Effector CD4-positive, alpha-beta T cell (primary cell): ENCODE data around the gene FANCI.
"Not testable (repeated sequence)": the region's sequence is repeated elsewhere in the genome, so short reads cannot be mapped to it uniquely, and the experiment has no call there.

ENCODE experiments used
- DNase-seq: peaks from one replicate; pipeline ENCODE4 v3.0.0-alpha.2; 2020

The FANCI gene

DNA sequence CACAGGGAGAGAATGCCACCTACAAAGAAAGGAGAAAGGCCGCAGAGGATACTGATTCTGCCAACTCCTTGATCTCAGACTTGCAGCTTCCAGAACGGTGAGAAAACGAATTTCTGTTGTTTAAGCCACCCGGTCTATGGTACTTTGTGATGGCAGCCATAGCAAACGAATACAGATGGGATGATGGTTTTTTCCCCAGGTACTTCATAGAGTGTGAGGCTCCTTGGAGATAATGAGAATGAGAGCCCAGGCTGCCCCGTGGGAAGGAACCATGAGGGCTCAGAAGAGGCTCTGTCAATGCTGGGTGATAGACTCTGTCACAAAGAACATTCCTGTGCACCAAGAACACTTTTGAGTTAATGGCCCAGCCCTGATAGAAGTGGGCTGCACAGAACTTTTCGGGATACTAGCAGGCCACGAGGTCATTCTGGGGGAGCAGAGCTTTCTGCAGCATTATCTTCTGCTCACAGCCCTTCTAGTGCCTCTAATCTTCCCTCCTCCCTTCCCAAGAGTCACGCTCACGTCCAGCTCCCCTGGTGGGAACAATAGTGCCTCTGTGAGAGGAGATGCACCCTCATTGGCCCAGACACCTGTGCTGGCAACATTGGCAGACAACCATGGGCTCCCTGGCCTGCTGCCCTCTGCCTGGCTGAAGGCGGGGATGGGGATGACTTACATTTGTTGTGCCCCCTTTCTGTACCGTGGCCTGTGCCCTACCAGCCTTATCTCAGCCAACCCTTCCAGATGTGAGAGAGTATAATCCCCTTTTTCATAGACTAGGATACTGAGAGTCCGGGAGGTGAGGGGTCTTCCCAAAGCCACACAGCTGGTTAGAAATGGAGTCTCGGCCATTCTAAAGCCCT, 17.2 kb upstream of the FANCI start:
- DNase-seq, result no peak

DNA sequence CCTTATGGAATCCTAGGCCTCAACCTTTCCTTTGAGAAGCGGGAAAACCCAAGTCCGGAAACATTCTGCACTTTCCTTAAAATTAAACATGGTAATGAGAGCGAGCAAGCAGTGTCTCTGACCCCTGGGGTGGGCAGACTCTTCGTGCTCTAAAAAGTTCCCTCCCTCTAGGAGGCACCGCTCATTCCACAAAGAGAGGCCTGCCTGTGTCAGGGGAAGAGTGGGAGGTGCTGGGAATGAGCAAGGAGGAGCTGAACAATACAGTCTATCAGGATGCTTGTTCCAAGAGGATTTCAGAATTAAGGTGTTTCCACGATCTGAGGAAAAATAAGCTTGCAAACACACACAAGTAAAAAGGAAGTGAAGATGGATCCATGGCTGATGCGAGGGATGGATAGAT, 16.4 kb upstream of the FANCI start:
- DNase-seq, result no peak

DNA sequence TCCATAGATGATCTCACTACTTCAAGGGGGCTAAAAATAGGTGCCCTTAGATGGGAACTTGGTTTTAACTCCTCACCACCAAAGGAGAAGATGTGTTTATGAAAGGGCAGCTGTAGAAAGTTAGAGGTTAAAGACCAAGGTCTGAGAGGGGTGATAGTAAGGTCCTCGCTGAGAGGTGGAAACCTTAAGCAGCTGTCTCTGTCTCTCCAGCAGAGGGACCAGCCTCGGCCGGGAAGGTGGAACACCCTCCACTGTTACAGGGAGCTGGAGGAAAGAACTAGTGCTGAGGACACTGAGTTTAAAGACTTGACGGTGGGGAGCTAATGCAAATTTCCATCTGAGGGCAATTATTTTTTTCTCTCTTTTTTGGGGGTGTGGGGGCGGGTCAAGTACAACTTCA, 13.5 kb upstream of the FANCI start:
- no peak for DNase-seq

- no peak for DNase-seq
These were observed 11.9 kb upstream of the FANCI start for GRCh38 chr15:89231832-89232231.

GRCh38 chr15:89239883-89240810, 3.6 kb upstream of the FANCI start:
- not testable (repeated sequence) for DNase-seq

DNA sequence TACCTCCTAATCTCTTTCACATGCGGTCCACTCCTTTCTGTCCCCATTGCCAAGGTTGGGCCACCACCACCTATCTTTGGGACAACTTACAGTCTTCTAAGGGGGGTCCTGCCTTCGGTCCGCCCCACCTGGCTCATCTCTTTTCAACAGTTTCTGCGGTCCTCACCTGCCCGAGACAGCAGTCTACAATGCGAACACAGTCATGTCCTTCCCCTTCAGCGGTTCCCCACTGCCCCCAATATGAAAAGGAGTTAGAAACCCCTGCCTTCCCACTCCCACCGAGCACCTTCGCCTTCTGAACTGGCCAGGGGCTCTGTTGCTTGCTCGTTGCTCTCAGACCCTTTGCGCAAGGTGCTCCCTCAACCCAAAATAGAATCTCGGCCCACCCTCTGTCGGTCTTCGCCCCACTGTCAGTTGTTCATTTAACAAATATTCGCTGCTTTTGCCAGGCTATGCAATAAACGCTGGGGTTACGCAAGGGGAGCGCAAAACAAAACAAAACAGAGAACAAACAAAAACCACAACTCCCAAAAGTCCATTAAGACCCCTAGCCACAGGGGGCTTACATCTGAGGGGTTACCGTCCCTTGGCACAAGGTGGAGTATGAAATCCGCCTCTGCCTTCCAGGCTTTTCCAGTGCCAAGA, 611 bp upstream of the FANCI start:
- DNase-seq, result no peak

GRCh38 chr15:89244574-89244903, 760 bp downstream of the FANCI start:
- DNase-seq, result no peak

DNA sequence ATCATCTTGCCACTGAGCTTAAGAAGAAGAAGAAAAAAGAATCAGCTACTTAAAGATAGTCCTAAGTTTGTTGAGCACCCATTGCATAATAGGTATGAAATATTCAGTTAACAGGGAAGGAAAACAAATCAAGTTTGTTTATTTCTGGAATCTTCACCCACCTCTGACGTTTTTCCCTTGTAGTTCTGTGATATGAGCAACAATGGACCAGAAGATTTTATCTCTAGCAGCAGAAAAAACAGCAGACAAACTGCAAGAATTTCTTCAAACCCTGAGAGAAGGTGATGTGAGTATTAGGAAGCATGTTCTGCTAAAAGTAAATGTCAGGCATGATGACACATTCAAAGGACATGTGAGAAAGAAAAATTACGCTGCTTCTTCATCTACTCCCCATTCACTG, 3.7 kb downstream of the FANCI start:
- DNase-seq, result no peak

- no peak for DNase-seq
These were observed 4.8 kb downstream of the FANCI start for GRCh38 chr15:89248584-89248983.

DNA sequence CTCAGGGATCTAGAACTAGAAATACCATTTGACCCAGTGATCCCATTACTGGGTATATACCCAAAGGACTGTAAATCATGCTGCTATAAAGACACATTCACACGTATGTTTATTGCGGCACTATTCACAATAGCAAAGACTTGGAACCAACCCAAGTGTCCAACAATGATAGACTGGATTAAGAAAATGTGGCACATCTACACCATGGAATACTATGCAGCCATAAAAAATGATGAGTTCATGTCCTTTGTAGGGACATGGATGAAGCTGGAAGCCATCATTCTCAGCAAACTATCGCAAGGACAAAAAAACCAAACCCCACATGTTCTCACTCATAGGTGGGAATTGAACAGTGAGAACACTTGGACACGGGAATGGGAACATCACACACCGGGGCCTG, 6.4 kb downstream of the FANCI start:
- not testable (repeated sequence) for DNase-seq

- DNase-seq, result not testable (repeated sequence)
These were observed 33.5 kb downstream of the FANCI start for GRCh38 chr15:89277281-89277680.

GRCh38 chr15:89278307-89278706, 34.5 kb downstream of the FANCI start:
- DNase-seq, result no peak

GRCh38 chr15:89282631-89283030, 38.9 kb downstream of the FANCI start:
- DNase-seq, result no peak

GRCh38 chr15:89283201-89283600, 39.4 kb downstream of the FANCI start:
- DNase-seq, result no peak

DNA sequence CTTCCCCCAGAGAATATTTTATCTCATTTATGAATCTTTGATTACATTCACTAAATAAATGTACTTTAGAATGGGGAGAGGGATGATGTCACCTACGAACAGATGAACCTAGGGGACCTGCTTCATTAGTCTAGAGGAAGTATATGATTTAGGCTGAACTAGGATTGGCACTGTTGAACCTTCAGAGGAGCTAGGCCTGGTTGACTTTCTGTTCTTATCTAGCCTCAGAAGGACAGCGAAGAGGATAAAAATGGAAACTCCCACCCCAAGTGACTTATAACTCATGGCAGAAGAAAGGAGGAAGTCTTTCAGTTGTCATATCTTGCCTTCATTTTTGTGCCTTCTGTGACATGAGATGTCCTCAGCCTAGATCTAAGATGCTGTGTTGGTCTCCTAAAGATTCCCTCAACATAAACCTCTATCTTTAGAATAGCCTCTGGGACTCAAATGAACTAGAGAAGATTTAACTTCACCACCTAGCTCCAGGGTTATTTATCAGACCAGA, 48.2 kb downstream of the FANCI start:
- DNase-seq, result no peak

DNA sequence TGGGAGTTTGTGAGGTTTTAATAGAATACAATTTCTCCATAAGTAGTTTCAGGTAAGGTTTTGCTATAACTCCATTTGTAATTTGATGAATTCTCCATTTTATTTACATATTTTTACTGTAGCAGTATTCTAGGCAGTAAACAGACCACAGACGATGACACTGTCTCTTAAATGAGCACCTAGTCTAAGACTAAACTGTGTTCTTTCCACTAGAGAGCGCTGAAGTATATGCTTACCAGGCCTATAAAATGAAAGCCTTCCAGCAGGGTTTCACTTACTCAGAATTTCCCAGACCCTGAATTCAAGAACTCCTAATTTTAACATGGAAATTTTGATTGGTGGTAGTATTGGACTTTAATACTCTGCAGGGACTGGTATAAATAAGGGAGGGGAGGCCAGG, 49.2 kb downstream of the FANCI start:
- no peak for DNase-seq

GRCh38 chr15:89299896-89300295, 56.1 kb downstream of the FANCI start:
- no peak for DNase-seq

GRCh38 chr15:89301304-89302089, 57.7 kb downstream of the FANCI start:
- DNase-seq, result no peak

DNA sequence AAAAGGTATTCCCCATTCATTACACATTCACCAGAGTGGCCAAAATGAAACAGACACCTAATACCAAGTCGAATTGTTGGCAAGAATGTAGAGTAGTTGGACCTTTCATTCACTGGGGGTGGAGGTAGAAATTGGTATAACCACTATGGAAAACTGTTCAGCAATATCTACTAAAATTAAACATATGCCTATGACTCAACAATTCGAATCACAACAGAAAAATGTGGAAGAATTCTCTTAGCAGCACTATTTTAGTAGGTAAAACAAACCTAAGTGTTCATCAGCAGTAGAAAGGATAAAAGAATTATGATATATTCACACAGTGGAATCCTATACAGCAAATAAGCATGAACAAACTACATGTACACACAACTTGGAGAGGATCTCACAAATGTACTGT, 60.2 kb downstream of the FANCI start:
- no peak for DNase-seq

DNA sequence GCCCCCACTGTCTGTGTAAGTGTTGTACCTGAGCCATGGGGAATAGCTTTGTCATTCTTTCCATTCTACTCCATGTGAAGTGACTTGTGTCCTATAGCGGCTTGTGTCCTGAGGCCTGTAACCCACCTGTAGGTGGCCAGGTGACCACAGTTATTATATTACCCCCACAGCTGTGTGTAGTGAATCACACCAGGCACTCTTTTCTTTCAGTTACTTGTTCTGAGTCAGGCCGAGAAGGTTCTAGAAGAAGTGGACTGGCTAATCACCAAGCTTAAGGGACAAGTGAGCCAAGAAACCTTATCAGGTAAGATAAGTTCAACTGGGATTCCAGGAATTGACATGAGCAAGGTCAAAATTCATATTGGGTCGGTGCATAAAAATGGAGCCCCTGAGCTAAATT, 61.6 kb downstream of the FANCI start:
- no peak for DNase-seq

- no peak for DNase-seq
These were observed 63.3 kb downstream of the FANCI start for GRCh38 chr15:89307046-89307587.

GRCh38 chr15:89307791-89308190, 64.0 kb downstream of the FANCI start:
- no peak for DNase-seq
